NCI-H187 (cell line): ENCODE data around the gene CNTN4.
"Not testable (repeated sequence)": the region's sequence is repeated elsewhere in the genome, so short reads cannot be mapped to it uniquely, and the experiment has no call there.

Experiments used
- DNase-seq, 2 experiments: peaks; one replicate each; lab custom pipeline; 2025; lab: John Stamatoyannopoulos, UW

CNTN4 gene

DNA sequence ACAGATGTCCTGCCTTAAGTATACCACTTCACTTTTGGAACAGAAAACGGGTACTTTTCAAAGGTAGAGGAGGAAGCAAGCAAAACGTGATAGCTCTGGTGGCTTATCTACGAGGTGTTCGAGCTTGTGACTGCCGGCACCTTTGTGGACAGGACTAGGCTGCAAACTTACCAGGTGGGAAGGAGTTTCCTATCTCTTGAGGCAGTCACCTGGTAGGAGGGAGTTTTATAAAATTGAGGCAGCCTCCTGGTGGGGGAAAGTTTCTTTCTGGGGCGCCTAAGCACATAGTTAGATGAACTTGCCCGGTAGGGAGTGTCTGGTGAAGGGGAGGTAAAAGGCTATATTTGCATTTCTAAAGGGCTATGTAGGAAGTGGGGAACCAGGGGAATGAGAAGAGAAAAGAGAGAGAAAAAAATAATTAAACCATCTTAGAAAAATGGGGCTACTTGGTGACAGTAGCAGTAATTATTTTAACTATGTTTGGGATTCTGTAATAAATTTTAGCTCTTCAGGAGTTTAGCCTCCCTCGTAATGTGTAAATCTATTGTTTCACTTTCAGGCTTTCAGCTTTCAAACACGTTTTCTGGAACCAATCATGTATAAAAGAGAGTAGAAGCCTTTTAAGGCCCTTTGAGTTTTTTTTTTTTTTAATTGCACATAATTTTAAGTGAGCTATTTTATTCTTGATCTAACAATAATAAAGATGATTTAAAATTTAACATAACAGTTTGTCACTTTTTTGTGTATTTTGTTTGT is 880.5 kb downstream of the CNTN4 start:
- DNase-seq: no peak

DNA sequence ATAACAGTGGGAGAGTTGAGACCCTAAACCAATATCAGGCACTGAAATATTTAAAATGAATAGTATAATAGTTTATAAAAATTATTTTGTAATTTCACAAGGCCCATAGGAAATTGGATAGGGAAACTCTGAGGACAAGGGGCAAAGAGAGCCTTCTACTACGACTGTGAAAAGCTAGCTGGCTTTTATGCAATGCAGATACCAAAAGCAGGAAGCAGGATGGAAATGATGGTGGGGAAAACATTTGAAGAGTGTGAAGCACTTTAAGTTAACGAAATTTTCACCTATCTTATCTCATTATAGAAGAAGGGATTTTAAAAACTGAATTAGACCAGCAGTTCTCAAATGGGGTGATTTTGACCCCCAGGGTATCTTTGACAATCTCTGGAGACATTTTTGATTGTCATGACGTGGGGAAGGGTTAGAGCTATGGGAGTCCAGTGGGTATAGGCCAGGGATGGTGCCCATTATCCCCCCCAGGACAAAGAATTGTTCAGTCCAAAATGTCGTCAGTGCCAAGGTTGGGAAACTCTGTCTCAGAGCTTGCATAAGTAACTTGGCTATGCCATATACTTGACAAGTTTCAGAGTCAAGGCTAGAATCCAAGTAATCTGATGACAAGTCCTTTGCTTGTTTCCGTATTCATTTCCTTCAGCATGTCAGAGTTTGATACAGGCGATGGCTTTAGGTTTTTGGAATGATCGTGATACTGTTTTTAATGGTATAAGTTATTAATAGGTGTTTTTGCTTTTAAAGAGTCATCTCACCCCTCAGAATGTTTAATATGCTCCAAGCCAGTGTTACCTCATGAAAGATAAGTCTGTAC is 885.6 kb downstream of the CNTN4 start:
- no peak for DNase-seq

DNA sequence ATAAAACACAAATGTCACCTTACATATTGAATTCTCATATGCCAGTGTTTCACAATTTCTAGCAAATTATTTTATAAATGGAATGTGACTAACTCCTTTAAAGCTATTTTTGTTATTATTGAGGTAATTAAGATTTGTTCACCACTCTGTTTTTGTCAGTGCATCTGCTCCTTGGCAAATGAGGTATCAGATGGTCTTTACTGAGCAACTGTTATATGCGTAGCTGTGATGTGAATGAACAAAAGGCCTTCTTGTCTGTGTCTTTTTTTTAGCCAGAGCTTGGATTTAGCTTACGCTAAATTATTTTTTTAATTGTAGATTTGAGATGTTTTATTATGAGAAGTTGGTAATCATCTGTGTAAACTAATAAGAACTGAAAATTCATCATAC is 886.2 kb downstream of the CNTN4 start:
- DNase-seq: no peak

DNA sequence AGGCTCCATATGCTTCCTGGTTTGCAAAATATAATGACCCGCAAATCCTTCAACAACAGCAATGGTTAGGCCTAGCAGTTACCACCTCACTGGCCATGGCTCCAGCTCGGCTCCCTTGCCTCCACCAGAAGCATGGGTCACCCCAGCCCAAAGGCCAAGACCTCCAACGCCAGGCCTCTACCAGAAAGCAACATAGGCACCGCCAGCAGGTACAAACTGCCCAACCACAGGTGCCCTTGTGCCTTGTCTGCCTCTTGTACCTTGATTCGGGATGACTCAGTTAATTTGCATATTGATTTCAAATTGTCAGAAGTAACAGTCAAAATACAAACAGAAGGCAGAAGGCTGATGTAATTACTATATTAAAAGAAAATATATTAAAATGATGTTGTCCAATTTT is 886.8 kb downstream of the CNTN4 start:
- DNase-seq: no peak

DNA sequence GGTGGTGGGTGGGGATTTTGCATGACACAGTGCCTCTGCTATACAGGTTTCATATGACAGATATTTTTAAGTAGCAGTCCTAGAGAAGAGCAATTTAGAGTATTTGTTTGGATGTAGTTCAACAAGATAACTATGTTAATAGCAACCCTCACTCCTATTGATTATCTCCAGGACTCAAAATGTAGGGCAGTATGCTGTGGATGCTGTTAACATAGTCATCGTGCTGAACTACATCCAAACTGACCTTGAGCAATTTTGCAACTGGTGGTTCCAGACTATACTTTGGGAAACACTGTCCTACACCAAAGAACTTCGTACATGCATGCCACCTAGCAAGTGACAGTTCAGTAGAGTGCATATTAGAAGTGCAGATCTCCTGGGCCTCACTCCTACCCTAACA is 893.9 kb downstream of the CNTN4 start:
- DNase-seq: no peak

DNA sequence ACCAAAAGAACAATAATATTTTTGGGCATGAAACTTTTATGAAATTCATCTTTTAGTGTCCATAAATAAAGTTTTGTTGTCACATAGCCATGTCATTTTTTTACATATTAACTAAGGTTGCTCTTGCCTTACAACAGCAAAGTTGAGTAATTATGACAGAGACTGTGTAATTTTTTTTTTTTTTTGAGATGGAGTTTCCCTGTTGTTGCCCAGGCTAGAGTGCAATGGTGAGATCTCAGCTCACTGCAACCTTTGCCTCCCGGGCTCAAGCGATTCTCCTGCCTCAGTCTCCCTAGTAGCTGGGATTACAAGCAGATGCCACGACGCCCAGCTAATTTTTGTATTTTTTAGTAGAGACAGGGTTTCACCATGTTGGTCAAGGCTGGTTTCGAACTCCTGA is 894.5 kb downstream of the CNTN4 start:
- DNase-seq: not testable (repeated sequence)

DNA sequence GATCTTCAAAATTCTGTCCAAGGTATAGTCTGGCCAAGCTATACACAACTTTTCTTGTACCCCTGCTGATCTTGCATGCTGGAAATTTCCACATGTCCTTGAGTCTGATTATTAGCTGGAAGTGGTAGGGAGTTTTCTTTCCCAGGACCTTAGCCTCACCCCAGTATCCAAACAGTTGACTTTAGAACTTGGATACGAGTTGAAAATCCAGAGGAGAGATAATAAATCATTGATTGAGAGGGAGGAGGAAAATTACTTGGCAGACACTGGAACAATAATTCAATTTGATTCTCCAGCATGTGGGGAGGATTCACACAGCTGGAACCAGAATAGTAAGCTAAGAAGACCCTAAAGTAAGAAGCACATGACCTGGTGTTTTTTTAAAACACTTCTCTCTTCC is 895.1 kb downstream of the CNTN4 start:
- no peak for DNase-seq

DNA sequence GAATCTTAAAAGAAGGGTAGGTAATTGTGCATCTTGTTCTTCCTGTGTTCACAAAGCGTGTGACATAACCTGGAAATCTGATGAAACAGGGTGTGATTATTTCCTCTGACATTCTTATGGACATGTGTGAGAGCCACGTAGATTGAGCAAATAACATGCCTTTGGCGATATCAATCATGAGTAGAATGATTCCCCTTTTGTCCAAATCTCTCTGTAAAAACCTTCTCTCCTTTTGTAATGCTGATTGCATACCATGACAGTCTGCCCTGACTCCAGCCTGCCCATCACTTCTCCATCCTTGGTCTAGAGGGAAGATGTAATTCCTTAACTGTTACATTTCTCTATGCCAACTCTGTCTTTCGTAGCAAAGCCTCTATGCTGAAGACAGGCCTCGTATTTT is 896.5 kb downstream of the CNTN4 start:
- no peak for DNase-seq

DNA sequence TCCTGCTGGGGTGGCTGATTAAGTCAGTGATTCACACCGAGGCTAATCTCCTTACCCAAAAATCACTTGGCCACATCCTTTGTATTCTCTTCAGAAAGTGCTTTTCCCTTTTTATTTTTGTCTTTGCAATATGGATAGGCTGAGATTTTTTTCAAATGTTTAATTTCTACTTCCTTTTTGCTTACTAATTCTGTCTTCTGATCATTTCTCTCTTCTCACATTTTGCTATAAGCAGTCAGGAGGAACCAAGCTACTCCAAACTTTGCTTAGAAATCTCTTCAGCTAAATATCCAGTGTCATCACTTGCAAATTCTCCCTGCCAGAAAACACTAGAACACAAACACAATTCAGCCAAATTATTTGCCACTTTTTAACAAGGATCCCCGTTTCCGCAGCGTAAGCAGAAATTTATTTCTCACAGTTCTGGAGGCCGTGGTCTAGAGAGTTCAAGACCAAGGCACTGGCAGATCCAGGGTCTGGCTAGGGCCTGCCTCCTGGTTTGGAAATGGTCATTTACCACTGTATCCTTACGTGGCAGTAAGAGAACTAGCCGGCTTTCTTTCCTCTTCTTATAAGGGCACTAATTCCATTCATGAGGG is 906.6 kb downstream of the CNTN4 start:
- no peak for DNase-seq

DNA sequence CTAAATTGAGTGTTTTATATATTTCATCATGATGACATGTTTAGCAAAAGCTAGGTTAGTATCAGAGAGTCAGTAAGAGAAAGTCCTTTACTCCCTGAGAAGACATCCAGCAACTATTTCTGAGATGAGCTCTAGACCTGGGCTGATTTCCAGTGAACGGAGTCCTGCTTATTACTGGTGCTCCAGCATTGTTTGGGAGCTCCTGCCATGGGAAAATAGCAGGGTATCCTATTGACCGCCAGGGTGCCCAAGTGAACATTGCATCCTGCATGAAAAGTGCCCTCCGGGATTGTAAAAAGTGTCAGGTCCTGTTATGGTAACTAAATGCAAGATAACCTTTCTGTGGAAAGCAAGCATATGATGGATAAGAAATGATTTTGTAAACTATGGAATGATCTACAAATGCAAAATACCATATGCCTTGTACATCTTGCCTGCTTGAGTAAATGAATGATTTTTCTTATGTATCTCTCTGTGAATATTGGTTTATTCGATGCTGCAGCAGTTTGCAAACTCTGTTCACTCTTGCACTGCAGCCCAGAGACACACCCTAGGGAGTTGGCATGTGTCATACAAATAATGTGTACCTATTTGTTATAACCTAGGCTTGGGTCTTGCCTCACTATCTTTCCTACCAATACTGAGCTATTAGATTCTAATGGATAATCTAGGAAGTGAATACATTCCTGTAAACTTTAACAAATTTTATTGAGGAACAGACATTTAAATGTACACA is 914.8 kb downstream of the CNTN4 start:
- no peak for DNase-seq

DNA sequence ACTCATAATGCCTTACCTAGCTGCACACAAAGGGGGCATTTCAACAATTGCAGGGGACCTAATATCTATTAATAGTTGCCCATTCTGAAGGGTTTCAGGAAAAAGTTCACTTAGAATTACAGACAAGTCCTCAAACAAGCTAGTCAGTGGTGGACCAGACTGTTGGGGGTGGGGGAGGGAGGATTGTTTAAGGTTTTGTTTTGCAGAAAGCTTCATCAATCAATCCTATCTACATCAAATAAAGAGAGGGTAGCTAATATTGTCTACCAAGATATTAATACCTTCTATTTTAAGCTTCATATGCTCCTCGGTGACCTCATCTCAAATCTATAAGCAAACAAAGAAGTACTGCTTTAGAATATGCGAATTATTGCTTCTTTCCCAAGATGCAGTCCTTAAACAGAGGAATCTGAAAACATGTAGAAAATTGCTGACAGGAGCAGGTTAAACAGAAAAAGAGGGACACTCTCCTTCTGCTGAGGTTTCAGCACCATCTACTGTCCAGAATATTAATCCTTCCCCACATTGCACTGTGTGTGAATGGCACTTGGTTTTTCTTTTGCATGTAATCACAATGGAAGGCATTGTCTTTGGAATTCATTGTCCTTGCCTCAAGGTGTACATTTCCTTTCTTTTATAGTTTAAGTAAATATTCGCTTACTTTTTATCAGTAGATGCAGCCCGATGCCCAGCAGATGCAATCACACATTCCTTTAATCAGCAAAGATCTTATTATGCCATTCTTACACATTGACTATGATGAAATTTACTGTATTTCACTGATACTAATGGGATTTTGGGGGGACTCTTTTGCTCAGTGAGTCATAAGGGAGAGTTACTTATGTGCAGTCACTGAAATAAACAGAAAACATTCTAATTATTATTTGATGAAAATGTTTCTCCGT is 916.8 kb downstream of the CNTN4 start:
- no peak for DNase-seq

DNA sequence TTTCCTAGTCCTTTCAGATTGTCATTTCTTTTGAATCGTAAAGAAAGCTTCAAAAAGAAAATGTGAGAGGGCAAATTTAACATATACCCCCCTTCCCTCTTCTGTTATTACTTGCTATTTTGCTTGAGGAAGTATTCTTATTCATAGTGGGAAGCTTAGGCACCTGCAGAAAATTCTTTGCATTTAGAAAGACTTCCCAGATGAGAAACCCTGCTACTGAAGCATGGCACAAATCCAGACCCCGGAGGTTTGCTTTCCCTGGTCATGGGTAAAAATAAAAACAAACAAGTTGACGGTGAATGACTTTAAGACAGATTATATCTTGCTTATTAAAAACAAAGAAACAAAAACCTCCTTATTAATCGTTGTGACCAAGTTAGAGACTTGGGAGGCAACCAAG is 917.6 kb downstream of the CNTN4 start:
- DNase-seq: no peak

DNA sequence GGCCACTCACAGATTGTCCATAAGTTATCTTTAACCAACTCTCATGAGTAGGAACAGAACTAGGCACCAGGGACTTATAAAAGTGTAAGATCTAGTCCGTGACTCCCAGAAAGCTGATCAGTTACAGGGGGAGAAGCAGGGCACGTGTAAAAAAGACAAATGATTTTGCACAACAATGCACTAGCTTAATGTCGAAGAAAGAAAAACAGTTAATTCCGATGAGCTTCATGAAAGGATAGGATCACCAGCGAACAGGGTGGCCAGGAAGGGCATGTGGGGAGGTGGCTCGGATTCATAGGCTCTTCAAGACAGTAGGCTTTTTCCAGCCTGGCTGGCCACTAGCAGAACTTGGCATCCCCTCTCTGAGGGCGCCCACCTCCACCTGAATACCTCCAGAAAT is 921.5 kb downstream of the CNTN4 start:
- no peak for DNase-seq

DNA sequence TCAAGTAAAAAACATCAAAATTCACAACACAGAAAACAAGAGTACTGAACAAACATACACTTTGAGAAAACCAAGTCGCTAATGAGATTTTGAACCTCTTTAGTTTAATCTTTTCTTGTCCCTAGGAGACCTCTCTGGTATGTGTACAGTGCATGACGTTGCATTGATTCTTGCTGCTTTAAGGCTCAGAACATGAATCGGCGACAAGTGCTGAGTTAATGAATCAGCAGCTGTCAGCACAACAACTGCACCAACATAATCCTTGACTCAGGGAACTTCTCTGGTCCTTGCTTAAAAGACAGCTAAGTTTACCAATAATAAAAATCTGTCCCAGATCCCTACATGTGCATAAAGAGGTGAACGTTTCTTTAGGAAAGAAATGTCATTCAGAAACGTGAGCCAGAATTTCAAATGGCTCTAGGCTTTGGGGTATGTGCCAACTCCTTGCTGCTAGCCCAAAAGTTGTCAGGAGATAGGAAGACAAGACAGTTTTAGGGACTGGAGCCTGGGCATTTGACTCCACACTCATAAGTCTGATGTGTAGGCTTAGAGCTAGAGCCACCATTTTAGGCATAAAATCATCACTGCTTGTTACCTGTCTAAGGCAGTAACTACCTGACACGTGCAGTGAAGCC is 924.6 kb downstream of the CNTN4 start:
- DNase-seq: no peak

DNA sequence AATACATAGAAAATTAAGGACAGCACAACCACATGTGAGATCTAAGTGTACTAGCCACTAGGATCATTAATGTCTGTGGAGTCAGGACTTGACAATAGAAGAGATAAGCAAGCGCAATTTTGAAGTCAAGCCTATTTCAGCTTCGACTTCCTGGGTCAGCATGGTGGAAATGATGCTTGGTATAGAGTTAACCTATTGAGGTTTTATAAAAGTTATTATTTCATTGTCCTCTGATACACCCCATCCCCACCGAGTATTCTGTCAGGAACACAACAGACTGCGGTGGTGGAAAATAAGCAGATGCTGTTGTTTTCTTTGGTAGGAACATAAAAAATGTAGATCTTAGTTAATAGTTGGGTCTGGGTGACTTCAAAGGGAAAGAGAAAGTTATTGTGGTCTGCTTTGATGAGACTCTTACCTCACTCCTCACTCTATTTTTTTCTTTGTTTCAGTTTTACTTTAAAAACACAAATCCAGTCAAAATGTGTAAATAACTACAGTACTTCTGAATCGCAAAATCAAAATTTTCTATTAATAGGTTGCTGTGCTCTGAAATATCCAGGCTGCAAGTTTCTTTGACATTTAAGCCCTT is 929.4 kb downstream of the CNTN4 start:
- DNase-seq: no peak

DNA sequence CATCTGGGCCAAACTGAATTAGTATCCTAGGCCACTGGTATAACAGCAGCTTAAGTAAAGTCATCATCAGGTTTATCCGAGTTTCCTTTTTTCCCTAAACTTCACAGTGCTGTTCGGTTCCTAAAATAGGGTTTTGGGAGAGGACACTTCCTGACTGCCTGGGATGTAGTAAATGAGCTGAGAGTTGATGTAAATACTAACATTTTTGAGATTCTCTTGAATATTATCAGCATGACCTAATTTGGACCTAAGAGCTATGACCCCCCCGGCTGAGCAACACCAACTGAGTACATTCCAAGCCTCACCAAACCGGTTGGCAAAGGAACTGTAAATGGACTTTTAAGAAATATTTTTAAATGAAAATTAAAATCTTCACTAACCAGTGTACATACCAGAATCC is 932.7 kb downstream of the CNTN4 start:
- DNase-seq: no peak

DNA sequence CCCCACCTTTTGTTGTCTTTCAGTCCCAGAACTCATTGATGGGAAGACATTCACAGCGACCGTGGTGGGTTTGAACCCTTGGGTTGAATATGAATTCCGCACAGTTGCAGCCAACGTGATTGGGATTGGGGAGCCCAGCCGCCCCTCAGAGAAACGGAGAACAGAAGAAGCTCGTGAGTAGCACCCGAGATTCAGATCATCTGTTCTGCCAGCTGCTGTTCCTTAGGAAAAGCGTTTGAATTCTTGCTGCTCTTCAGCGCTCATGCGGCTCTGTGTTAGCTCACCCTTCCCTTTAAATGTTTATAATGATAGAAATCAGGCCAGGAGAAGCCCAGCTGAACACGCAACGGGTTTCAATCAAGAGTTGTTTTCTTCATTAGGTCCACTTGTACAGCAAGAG is 938.5 kb downstream of the CNTN4 start:
- DNase-seq: no peak

DNA sequence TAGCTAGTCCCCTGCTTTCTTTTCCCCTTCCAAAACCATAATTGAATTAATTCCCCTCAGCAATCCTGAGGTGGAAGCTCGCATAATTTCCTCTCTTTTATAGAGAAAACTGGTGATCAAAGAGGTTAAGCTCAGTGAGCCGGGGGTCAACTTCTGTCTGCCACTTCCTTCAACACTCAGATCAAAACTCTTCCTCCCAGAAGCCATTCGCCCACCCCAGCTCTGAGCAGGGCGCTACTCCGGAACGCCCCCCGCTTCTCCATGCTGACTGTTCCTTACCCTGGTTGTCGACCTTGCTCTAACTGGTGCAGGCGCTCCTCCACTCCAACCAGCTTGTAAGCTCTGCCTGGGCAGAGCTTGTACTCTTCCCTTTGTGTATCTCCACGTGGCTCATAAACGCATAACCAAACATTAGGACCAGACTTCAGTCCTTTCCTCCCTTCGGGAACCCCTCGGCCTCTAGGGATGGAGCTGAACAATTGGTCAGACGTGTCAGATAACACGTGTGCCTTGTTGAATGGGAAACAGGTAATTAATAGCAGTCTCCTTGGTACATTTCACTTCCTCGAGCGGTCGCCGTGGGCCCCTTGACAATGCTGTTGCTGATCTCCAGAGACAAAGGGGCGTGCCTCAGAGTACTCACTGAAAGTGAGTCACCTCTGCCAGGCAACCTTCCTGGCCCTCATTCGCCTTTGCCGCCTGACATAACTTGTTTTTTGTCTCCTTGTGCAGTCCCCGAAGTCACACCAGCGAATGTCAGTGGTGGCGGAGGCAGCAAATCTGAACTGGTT is 939.7 kb downstream of the CNTN4 start:
- DNase-seq: no peak

DNA sequence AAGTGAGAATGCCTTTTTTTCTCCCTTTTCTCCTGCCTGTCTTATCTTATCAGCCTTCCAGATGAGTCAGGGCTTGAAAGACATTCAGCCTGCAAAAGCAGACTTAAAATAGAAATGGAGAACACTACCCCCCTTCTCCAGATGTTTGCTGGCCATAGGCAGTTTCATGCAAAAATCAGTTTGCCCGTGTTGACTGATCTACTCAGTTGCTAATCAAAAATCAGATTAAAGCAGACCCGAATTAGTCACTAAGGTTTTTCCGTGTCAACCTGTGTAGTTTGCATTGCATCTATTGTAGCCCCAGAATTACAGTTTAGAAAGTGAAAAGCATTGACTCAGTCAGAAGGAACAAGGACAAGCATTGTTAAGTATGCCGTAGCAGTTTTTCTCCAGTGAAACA is 955.3 kb downstream of the CNTN4 start:
- DNase-seq: no peak

DNA sequence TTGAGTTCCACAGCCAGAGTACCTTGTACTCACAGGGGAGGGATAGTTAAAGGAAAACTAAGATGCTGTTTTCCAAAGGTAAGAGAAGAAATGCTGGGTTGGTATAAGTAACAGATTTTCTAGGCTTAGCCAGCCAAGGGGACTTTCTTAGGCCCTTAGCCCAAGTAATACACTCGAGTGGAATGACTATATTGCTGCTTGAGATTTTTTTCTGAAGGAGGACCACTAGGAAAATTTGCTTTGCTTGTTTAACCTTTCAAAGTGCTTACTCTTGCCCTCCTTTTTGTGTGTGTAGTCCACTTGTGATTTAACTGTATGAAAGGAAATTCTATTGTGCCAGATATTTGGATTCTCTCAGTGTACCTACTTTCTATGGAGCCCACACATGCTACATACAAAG is 961.0 kb downstream of the CNTN4 start:
- no peak for DNase-seq
